OCI-LY7 (cell line): ENCODE data around the gene ARID4A. TPM values are rescaled to one million over a fixed set of nuclear protein-coding genes. Genes with fewer than 3 reads are reported as not detected.

ENCODE experiments used
- BruUV-seq: library from RNA; stranded (reverse); fragments of 400-500 nt; replicated peaks from 2 replicates; lab custom pipeline; 2021; lab: Mats Ljungman, UMichigan
- CTCF ChIA-PET: fragments of 300-600 bp; sonication (Branson Sonifier 250); formaldehyde crosslinking; loops from one replicate; lab custom pipeline; 2022; ENCODE audit warnings: antibody characterized with exemption; ENCODE audit not compliant: unreplicated experiment; lab: Charles Lee
- POLR2A ChIA-PET: fragments of 300-600 bp; sonication (Branson Sonifier 250); formaldehyde crosslinking; loops from one replicate; lab custom pipeline; 2022; ENCODE audit warnings: antibody characterized with exemption; lab: Charles Lee
- DNase-seq: peaks from one replicate; pipeline ENCODE4 v3.0.0-alpha.2; 2015; ENCODE audit warnings: low spot score
- H2AFZ ChIP-seq: fragments of 200-600 bp; sonication (generic), shearing (Covaris generic); 2 replicates; pipeline ENCODE4 v1.6.1; 2014; ENCODE audit warnings: mild to moderate bottlenecking, antibody characterized with exemption, low read length, moderate library complexity
- H3K27ac ChIP-seq: fragments of 200-600 bp; sonication (generic); 2 replicates; pipeline ENCODE4 v1.5.1; 2014; ENCODE audit warnings: mixed run types, low read depth, mild to moderate bottlenecking, moderate library complexity, low read length, inconsistent platforms; ENCODE audit not compliant: poor library complexity, severe bottlenecking
- H3K36me3 ChIP-seq: fragments of 200-600 bp; sonication (generic); 2 replicates; pipeline ENCODE4 v1.6.1; 2014; ENCODE audit warnings: mild to moderate bottlenecking, antibody characterized with exemption, low read length, moderate library complexity, mixed read lengths; ENCODE audit not compliant: insufficient read depth
- H3K4me1 ChIP-seq: fragments of 200-600 bp; sonication (generic); 2 replicates; pipeline ENCODE4 v1.5.1; 2014; ENCODE audit warnings: mild to moderate bottlenecking, low read length; ENCODE audit not compliant: insufficient read depth, poor library complexity, severe bottlenecking
- H3K4me2 ChIP-seq: fragments of 200-600 bp; sonication (generic); 2 replicates; pipeline ENCODE4 v1.6.1; 2014; ENCODE audit warnings: mild to moderate bottlenecking, low read length
- H3K4me3 ChIP-seq: fragments of 200-600 bp; sonication (generic); 2 replicates; pipeline ENCODE4 v1.5.1; 2014; ENCODE audit warnings: mild to moderate bottlenecking, low read depth, low read length; ENCODE audit not compliant: poor library complexity, severe bottlenecking
- H3K79me2 ChIP-seq: fragments of 200-600 bp; sonication (generic); 2 replicates; pipeline ENCODE4 v1.6.1; 2016; ENCODE audit warnings: low read depth, mild to moderate bottlenecking, low read length, moderate library complexity, mixed read lengths; ENCODE audit not compliant: insufficient read depth
- H3K9me2 ChIP-seq: fragments of 200-600 bp; sonication (generic); 2 replicates; pipeline ENCODE4 v1.6.1; 2016; ENCODE audit warnings: mild to moderate bottlenecking, low read length, mixed read lengths; ENCODE audit not compliant: insufficient read depth
- H3K9me3 ChIP-seq: fragments of 200-600 bp; sonication (generic); 2 replicates; pipeline ENCODE4 v1.6.1; 2014; ENCODE audit warnings: mild to moderate bottlenecking, mixed run types, low read length, mixed read lengths
- H4K20me1 ChIP-seq: fragments of 200-600 bp; sonication (generic); 2 replicates; pipeline ENCODE4 v1.6.1; 2014; ENCODE audit warnings: mild to moderate bottlenecking, antibody characterized with exemption, low read length, moderate library complexity, mixed read lengths; ENCODE audit not compliant: insufficient read depth
- CTCF ChIP-seq: fragments of 200-600 bp; sonication (generic); conservative IDR thresholded peaks from 2 replicates; pipeline ENCODE4 v1.5.1; 2014; ENCODE audit warnings: mild to moderate bottlenecking, antibody characterized with exemption, low read length, moderate library complexity, mixed read lengths
- EZH2phosphoT487 ChIP-seq: fragments of 200-600 bp; sonication (generic); IDR thresholded peaks from 2 replicates; pipeline ENCODE4 v1.6.1; 2018; ENCODE audit warnings: low read depth, borderline replicate concordance, mild to moderate bottlenecking, mixed run types, antibody characterized with exemption, low read length, moderate library complexity, mixed read lengths
- intact Hi-C: fragments of 100-400 bp; cut with micrococcal nuclease; formaldehyde crosslinking; loops from one replicate; pipeline ENCODE4 v1.10.0; 2022; ENCODE audit not compliant: unreplicated experiment
- total RNA-seq, 2 experiments: library from RNA; depleted of rRNA in 1 of 2; stranded (reverse); fragments of >200 nt in 1 of 2; shearing (Covaris generic) in 1 of 2; gene quantifications; 2 replicates each; pipeline ENCODE4 v1.2.3, GENCODE V29; 2014 to 2022

ARID4A gene
- total RNA-seq, 2 experiments from 2014 or later, result 10.3 to 38.2 TPM

GRCh38 chr14:58398495-58398894, 100.1 kb downstream of the ARID4A start:
- intact Hi-C loops, result no loop called here
- no peak for TF ChIP-seq EZH2phosphoT487
- TF ChIP-seq CTCF, result no peak
- no peaks in the 10 kb centered on the region for H4K20me1 ChIP-seq
- H3K79me2 ChIP-seq, result no peaks in the 10 kb centered on the region
- POLR2A ChIA-PET, result interaction anchor here (0.6 kb wide), 1 partner anchor 197 kb away, joined by 7 read pairs; no protein-coding TSS in a partner anchor
- no peak overlapping the region for H2AFZ ChIP-seq
- CTCF ChIA-PET, result no interaction called here
- peaks cover 7% of the 10 kb centered on the region for H3K4me1 ChIP-seq
- no TSS peak for BruUV-seq
- no peak overlapping the region for H3K4me2 ChIP-seq
- DNase-seq, result no peak
- H3K4me3 ChIP-seq, result no peak overlapping the region
- no peaks in the 10 kb centered on the region for H3K9me2 ChIP-seq
- H3K36me3 ChIP-seq, result peaks cover 12% of the 10 kb centered on the region
- H3K27ac ChIP-seq, result no peak overlapping the region
- no peaks in the 10 kb centered on the region for H3K9me3 ChIP-seq

GRCh38 chr14:58398895-58399294, 100.5 kb downstream of the ARID4A start:
- ChIA-PET POLR2A (interaction anchor here (0.6 to 2.1 kb wide), 2 partner anchors 26 to 197 kb away, joined by 7 to 9 read pairs; no protein-coding TSS in a partner anchor), CTCF (no interaction called here)
- no peak overlapping the region for H3K4me2 ChIP-seq
- H3K9me2 ChIP-seq, result no peaks in the 10 kb centered on the region
- peaks cover 7% of the 10 kb centered on the region for H3K4me1 ChIP-seq
- H2AFZ ChIP-seq, result no peak overlapping the region
- intact Hi-C loops, result no loop called here
- H3K9me3 ChIP-seq, result no peaks in the 10 kb centered on the region
- no peak overlapping the region for H3K4me3 ChIP-seq
- H3K27ac ChIP-seq, result no peak overlapping the region
- no TSS peak for BruUV-seq
- no peak for TF ChIP-seq EZH2phosphoT487
- DNase-seq, result no peak
- H3K79me2 ChIP-seq, result no peaks in the 10 kb centered on the region
- H4K20me1 ChIP-seq, result no peaks in the 10 kb centered on the region
- peaks cover 12% of the 10 kb centered on the region for H3K36me3 ChIP-seq

GRCh38 chr14:58401587-58401986, 103.2 kb downstream of the ARID4A start:
- intact Hi-C loops, result no loop called here
- no peaks in the 10 kb centered on the region for H4K20me1 ChIP-seq
- CTCF ChIA-PET, result no interaction called here
- no TSS peak for BruUV-seq
- no peak overlapping the region for H2AFZ ChIP-seq
- H3K27ac ChIP-seq, result no peak overlapping the region
- no peaks in the 10 kb centered on the region for H3K4me1 ChIP-seq
- POLR2A ChIA-PET, result interaction anchor here (0.6 kb wide), 1 partner anchor 750 kb away, joined by 4 read pairs; no protein-coding TSS in a partner anchor
- H3K4me2 ChIP-seq, result no peak overlapping the region
- H3K9me3 ChIP-seq, result no peaks in the 10 kb centered on the region
- H3K79me2 ChIP-seq, result no peaks in the 10 kb centered on the region
- no peak overlapping the region for H3K4me3 ChIP-seq
- TF ChIP-seq CTCF (peak; percentile 55), EZH2phosphoT487 (no peak)
- H3K9me2 ChIP-seq, result no peaks in the 10 kb centered on the region
- H3K36me3 ChIP-seq, result peaks cover 28% of the 10 kb centered on the region
- peak; percentile 18 for DNase-seq
